Gastroesophageal sphincter (tissue), 4 donors: ENCODE measurements around the gene CYP4A11. TPM values are rescaled to one million over a fixed set of nuclear protein-coding genes. Genes with fewer than 3 reads are reported as not detected.
"Not testable (repeated sequence)": the region's sequence is repeated elsewhere in the genome, so short reads cannot be mapped to it uniquely, and the experiment has no call there.

Source experiments
- ATAC-seq: fragments of 150-250 bp; one replicate; pipeline ENCODE4 v1.9.1; 2016; ENCODE audit warnings: mild to moderate bottlenecking, moderate library complexity
- H3K27ac ChIP-seq, 4 donors: fragments of 200-600 bp; sonication (generic) in 3 of 4; 1 replicate in 3 of 4; 2 replicates in 1 of 4; pipeline ENCODE4 v1.5.1; 2016 to 2019
- H3K27me3 ChIP-seq: fragments of 200-600 bp; sonication (generic); one replicate; pipeline ENCODE4 v1.5.1; 2019
- H3K36me3 ChIP-seq, 2 donors: fragments of 200-600 bp; sonication (generic); one replicate each; pipeline ENCODE4 v1.5.1; 2019; ENCODE audit warnings: control low read depth in 1 of 2
- H3K4me1 ChIP-seq, 3 donors: fragments of 200-600 bp; sonication (generic); 1 replicate in 2 of 3; 2 replicates in 1 of 3; pipeline ENCODE4 v1.5.1; 2016 to 2019; ENCODE audit warnings: control low read depth in 2 of 3
- H3K4me3 ChIP-seq, 2 donors: fragments of 200-600 bp; sonication (generic); one replicate each; pipeline ENCODE4 v1.5.1; 2019; ENCODE audit warnings: mild to moderate bottlenecking in 1 of 2, moderate library complexity in 1 of 2
- H3K9me3 ChIP-seq, 3 donors: fragments of 200-600 bp; sonication (generic); one replicate each; pipeline ENCODE4 v1.5.1; 2017 to 2019; ENCODE audit warnings: control low read depth in 2 of 3
- EP300 ChIP-seq: sonication (generic); formaldehyde crosslinking; IDR thresholded peaks from one replicate; pipeline ENCODE4 v1.6.1; 2017; ENCODE audit warnings: antibody characterized with exemption, mild to moderate bottlenecking
- POLR2A ChIP-seq, 2 donors: fragments of 450-650 bp; IDR thresholded peaks; one replicate each; pipeline ENCODE4 v1.6.1; 2017; ENCODE audit warnings: antibody characterized with exemption in 2 of 2, mild to moderate bottlenecking in 2 of 2, moderate library complexity in 1 of 2
- POLR2AphosphoS5 ChIP-seq: sonication (generic); formaldehyde crosslinking; IDR thresholded peaks from one replicate; pipeline ENCODE4 v1.6.1; 2017; ENCODE audit warnings: antibody characterized with exemption
- WGBS, 2 donors: methylation state at CpG; one replicate each; pipeline ENCODE4 v1.1.5; 2018; ENCODE audit warnings: low coverage in 1 of 2; 5-methylcytosine and 5-hydroxymethylcytosine counted together
- total RNA-seq, 4 donors: library from RNA; depleted of rRNA; stranded (reverse); fragments of >200 nt; gene quantifications; one replicate each; pipeline ENCODE4 v1.1.0, GENCODE V29; 2016
- TF ChIP-seq, protein P1 (sequence below), 4 experiments: fragments of 200-600 bp in 2 of 4; fragments of 450-650 bp in 2 of 4; sonication (generic) in 1 of 4; IDR thresholded peaks; one replicate each; pipeline ENCODE4 v1.5.1; 2017 to 2019; ENCODE audit warnings: antibody characterized with exemption in 4 of 4, mild to moderate bottlenecking in 2 of 4, moderate library complexity in 2 of 4

Gene CYP4A11
- total RNA-seq, 4 donors from 2014 or later = not detected

DNA sequence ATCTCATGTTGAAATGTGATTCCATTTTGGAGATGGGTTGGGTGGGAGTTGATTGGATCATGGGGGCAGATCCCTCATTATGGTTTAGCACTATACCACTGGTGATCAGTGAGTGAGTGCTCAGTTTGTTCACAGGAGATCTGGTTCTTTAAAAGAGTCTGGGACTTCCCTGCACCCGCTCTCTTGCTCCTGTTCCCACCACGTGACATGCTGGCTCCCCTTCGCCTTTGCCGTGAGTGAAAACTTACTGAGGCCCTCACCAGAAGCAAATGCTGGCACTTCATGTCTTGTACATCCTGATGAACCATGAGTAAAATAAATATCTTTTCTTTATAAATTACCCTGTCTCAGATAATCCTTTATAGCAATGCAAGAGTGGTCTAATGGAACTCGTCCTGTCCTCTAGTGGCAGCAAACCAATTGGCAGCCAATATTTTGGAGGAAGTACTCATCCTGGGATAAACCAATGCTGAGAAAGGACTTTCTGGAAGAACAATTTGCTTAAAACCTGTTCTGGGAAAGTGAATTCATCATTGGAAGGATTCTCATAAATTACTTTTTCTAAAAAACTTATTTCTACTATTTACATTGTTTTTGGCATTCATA is 27.8 kb upstream of the CYP4A11 start:
- TF ChIP-seq EP300 (no peak), POLR2AphosphoS5 (no peak)
- TF ChIP-seq, protein P1, sequence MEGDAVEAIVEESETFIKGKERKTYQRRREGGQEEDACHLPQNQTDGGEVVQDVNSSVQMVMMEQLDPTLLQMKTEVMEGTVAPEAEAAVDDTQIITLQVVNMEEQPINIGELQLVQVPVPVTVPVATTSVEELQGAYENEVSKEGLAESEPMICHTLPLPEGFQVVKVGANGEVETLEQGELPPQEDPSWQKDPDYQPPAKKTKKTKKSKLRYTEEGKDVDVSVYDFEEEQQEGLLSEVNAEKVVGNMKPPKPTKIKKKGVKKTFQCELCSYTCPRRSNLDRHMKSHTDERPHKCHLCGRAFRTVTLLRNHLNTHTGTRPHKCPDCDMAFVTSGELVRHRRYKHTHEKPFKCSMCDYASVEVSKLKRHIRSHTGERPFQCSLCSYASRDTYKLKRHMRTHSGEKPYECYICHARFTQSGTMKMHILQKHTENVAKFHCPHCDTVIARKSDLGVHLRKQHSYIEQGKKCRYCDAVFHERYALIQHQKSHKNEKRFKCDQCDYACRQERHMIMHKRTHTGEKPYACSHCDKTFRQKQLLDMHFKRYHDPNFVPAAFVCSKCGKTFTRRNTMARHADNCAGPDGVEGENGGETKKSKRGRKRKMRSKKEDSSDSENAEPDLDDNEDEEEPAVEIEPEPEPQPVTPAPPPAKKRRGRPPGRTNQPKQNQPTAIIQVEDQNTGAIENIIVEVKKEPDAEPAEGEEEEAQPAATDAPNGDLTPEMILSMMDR (IDR thresholded peaks at IDR 0.05) = peak in 1 of 4 experiments; percentile 4
- Histone ChIP-seq H3K36me3 (no peaks in the 10 kb centered on the region), H3K27me3 (no peaks in the 10 kb centered on the region), H3K4me1 (no peaks in the 10 kb centered on the region), H3K27ac (no peak overlapping the region), H3K4me3 (no peak overlapping the region), H3K9me3 (peaks cover 0 to 12% (median 0%) of the 10 kb centered on the region in 3 donors)
- 29 to 43% methylated on average over 1 to 4 of the region's 5 CpGs for WGBS, 2 donors
- no peak for ATAC-seq

DNA sequence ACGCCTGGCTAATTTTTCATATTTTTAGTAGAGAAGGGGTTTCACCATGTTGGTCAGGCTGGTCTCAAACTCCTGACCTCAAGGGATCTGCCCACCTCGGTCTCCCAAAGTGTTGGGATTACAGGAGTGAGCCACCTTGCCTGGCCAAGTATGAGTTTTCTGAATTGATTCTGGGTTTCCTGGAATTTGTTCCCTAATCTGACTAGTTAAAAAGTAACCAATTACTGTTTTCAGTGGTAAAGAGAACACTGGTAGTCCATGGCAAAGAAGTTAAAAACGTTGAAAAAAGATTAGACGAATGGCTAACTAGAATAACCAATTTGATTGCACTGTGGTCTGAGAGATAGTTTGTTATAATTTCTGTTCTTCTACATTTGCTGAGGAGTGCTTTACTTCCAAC is 21.0 kb upstream of the CYP4A11 start:
- 68 to 76% methylated on average over 3 of the region's 4 CpGs for WGBS, 2 donors
- not testable (repeated sequence) for H3K27ac ChIP-seq, H3K27me3 ChIP-seq, H3K4me1 ChIP-seq, H3K36me3 ChIP-seq, H3K4me3 ChIP-seq, ATAC-seq
- H3K9me3 ChIP-seq = peaks cover 0 to 13% (median 0%) of the 10 kb centered on the region in 3 donors

DNA sequence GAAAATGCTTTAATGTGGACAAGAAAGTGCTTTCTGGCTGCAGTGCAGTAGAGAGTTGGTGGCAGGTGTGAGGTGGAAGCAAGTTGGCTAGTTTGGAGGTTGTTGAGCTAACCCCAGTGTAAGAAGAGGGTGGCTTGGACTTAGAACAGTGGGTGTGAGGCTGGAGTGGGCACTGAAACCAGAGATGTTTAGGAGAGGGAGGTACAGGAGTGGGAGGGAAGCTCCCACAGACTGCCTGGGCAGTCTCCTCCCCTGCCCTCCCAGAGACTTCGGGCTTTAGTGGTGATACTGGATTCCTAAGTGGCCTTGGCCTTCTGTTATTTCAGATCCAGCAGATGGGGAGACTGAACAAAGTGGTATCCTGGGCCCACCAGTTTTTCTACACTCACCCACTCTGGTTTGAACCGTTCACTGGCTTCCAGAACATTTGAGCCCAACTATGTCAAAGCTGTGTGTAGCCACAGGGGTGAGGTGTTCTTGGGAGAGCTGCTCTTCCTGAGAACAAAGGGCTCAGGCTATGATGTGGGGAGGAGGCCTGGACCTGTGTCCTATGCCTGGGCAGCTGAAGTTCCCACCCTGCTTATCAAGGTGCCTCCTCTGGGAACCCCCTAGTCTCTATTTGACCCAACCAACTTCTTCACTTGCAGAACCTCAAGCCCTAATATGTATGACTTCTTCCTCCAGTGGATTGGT is 19.9 kb upstream of the CYP4A11 start:
- Histone ChIP-seq H3K27ac (no peak overlapping the region), H3K4me3 (no peak overlapping the region), H3K36me3 (no peaks in the 10 kb centered on the region), H3K27me3 (no peaks in the 10 kb centered on the region), H3K4me1 (no peaks in the 10 kb centered on the region), H3K9me3 (peaks cover 0 to 10% (median 0%) of the 10 kb centered on the region in 3 donors)
- ATAC-seq = no peak
- 70 to 86% methylated on average over 1 of the region's 2 CpGs for WGBS, 2 donors
- TF ChIP-seq EP300 (no peak), POLR2A (IDR thresholded peaks at IDR 0.05) (no peak), POLR2AphosphoS5 (no peak)
- TF ChIP-seq, protein P1 (IDR thresholded peaks at IDR 0.05) = no peak

DNA sequence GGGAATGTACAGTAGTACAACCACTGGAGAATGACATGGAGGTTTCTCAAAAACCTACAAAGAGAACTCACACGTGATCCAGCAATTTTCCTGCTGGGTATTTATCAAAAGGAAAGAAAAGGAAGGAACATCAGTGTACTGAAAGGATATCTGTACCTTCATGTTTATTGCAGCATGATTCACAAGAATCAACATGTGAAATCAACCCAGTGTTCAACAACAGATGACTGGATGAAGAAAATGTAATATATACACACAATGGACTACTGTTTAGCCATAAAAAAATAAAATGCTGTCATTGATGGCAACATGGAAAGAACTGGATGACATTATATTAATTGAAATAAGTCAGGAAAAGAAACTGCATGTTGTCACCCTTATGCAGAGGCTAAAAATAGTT is 19.0 kb upstream of the CYP4A11 start:
- TF ChIP-seq POLR2A (IDR thresholded peaks at IDR 0.05) (no peak), POLR2AphosphoS5 (no peak), EP300 (no peak)
- TF ChIP-seq, protein P1 (IDR thresholded peaks at IDR 0.05) = no peak
- WGBS, 2 donors = 38 to 83% methylated on average over 1 of the region's 1 CpG

DNA sequence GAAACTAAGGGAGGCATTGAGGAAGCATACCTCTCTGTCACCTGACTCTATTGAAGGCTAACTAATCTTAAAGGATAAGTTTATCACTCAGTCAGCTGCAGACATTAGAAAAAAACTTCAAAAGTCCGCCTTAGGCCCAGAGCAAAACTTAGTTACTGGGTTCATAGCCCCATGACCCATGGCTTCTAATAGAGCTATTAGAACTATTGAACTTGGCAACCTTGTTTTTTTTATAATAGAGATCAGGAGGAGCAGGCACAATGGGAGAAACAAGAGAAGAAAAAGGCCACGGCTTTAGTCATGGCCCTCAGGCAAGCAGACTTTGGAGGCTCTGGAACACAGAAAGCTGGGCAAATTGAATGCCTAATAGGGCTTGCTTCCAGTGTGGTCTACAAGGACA is 13.8 kb upstream of the CYP4A11 start:
- WGBS, 2 donors = 57 to 67% methylated on average over 2 of the region's 2 CpGs

More for the DNA sequence above, 19.0 kb upstream of the CYP4A11 start:
- ATAC-seq = no peak
- Histone ChIP-seq H3K36me3 (no peaks in the 10 kb centered on the region), H3K4me1 (no peaks in the 10 kb centered on the region), H3K27me3 (no peaks in the 10 kb centered on the region), H3K9me3 (peaks cover 0 to 8% (median 0%) of the 10 kb centered on the region in 3 donors), H3K4me3 (no peak overlapping the region), H3K27ac (no peak overlapping the region)

DNA sequence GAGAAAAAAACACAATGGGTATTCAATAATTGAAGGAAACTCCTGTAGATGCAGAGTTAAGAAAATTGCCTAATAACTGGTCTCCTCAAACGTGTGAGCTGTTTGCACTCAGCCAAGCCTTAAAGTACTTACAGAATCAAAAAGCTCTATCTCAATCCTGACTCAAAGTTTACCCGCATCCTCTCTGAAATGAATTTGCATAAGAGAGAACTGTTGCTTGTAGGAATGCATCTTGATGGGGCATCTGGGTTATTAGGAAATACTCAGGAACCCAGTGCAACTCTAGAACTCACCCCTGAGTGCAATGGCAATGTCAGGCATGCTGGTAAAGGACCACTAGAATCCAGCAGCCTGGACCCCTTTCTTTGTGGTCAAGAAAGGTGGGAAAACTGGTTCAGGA is 12.6 kb upstream of the CYP4A11 start:
- not testable (repeated sequence) for H3K4me1 ChIP-seq, H3K27ac ChIP-seq, H3K9me3 ChIP-seq, H3K27me3 ChIP-seq, H3K4me3 ChIP-seq, ATAC-seq, H3K36me3 ChIP-seq
- 47 to 55% methylated on average over 2 of the region's 2 CpGs for WGBS, 2 donors

More for the DNA sequence above, 13.8 kb upstream of the CYP4A11 start:
- H3K4me1 ChIP-seq, H3K27ac ChIP-seq, H3K27me3 ChIP-seq, H3K9me3 ChIP-seq, ATAC-seq, H3K4me3 ChIP-seq, H3K36me3 ChIP-seq: not testable (repeated sequence)

DNA sequence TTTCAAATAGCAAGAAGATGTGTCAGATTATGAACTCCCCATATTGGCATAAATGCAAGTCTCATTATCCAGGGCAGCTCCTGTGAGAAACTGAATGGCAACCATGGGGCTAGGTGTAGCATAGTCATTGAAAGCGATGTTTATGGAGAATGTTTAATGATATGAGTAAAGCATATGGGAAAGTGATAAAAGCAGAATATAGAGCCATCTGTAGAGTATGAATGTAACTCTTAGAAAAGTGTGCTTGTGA is 8.1 kb upstream of the CYP4A11 start:
- H3K27me3 ChIP-seq, H3K4me1 ChIP-seq, ATAC-seq, H3K9me3 ChIP-seq, H3K36me3 ChIP-seq, H3K27ac ChIP-seq, H3K4me3 ChIP-seq: not testable (repeated sequence)
- WGBS, 2 donors = 100% methylated on average over 1 of the region's 1 CpG
